Mesendoderm (in vitro differentiated cells): ENCODE results near the gene MYO10.

Experiments
- DNase-seq: peaks from one replicate; pipeline ENCODE4 v3.0.0; 2013
- H2AK5ac ChIP-seq: 2 replicates; pipeline ENCODE4 v1.6.1; 2013; ENCODE audit warnings: low read length, inconsistent platforms
- H2BK120ac ChIP-seq: 2 replicates; pipeline ENCODE4 v1.6.1; 2013; ENCODE audit warnings: low read depth, mild to moderate bottlenecking, low read length, moderate library complexity, mixed read lengths
- H2BK15ac ChIP-seq: replicated peaks from 2 replicates; pipeline ENCODE4 v1.6.1; 2013; ENCODE audit warnings: low read depth, mild to moderate bottlenecking, moderate library complexity
- H2BK5ac ChIP-seq: 2 replicates; pipeline ENCODE4 v1.6.1; 2013; ENCODE audit warnings: low read length, inconsistent platforms
- H3K18ac ChIP-seq: 2 replicates; pipeline ENCODE4 v1.6.1; 2013; ENCODE audit warnings: mild to moderate bottlenecking, low read length, mixed read lengths
- H3K23ac ChIP-seq: one replicate; pipeline ENCODE4 v1.6.1; 2013; ENCODE audit warnings: low read length
- H3K27ac ChIP-seq: 2 replicates; pipeline ENCODE4 v1.5.1; 2013; ENCODE audit warnings: low read depth, mild to moderate bottlenecking, inconsistent platforms, low read length, moderate library complexity
- H3K27me3 ChIP-seq: 2 replicates; pipeline ENCODE4 v1.6.1; 2013; ENCODE audit warnings: low read length, control low read depth, mild to moderate bottlenecking, inconsistent platforms; ENCODE audit not compliant: insufficient read depth, poor library complexity
- H3K36me3 ChIP-seq: 2 replicates; pipeline ENCODE4 v1.6.1; 2013; ENCODE audit warnings: low read length, inconsistent platforms; ENCODE audit not compliant: control insufficient read depth, insufficient read depth
- H3K4ac ChIP-seq: one replicate; pipeline ENCODE4 v1.6.1; 2013; ENCODE audit warnings: low read depth, mild to moderate bottlenecking, low read length, moderate library complexity
- H3K4me1 ChIP-seq: 2 replicates; pipeline ENCODE4 v1.6.1; 2013; ENCODE audit warnings: low read depth, low read length, inconsistent platforms; ENCODE audit not compliant: control insufficient read depth
- H3K4me2 ChIP-seq: 2 replicates; pipeline ENCODE4 v1.6.1; 2013; ENCODE audit warnings: low read length
- H3K4me3 ChIP-seq: 2 replicates; pipeline ENCODE4 v1.5.1; 2013; ENCODE audit warnings: mild to moderate bottlenecking, low read length
- H3K56ac ChIP-seq: one replicate; pipeline ENCODE4 v1.6.1; 2013; ENCODE audit warnings: low read length
- H3K79me1 ChIP-seq: 2 replicates; pipeline ENCODE4 v1.6.1; 2013; ENCODE audit warnings: low read length, inconsistent platforms
- H3K79me2 ChIP-seq: 2 replicates; pipeline ENCODE4 v1.6.1; 2013; ENCODE audit warnings: mild to moderate bottlenecking, low read length; ENCODE audit not compliant: control insufficient read depth, insufficient read depth
- H3K9ac ChIP-seq: 2 replicates; pipeline ENCODE4 v1.6.1; 2013; ENCODE audit warnings: low read length, inconsistent platforms
- H4K5ac ChIP-seq: one replicate; pipeline ENCODE4 v1.6.1; 2013; ENCODE audit warnings: low read length
- H4K8ac ChIP-seq: one replicate; pipeline ENCODE4 v1.6.1; 2013; ENCODE audit warnings: low read depth, mild to moderate bottlenecking, control low read depth, low read length, moderate library complexity
- WGBS: extraction: QIAGEN DNeasy Blood & Tissue Kit; methylation state at CpG from one replicate; pipeline ENCODE4 v1.1.7; 2013; ENCODE audit warnings: low lambda C conversion rate, missing lambda C conversion rate; ENCODE audit not compliant: insufficient coverage; ENCODE audit errors: extremely low coverage; 5-methylcytosine and 5-hydroxymethylcytosine counted together

Gene MYO10

DNA sequence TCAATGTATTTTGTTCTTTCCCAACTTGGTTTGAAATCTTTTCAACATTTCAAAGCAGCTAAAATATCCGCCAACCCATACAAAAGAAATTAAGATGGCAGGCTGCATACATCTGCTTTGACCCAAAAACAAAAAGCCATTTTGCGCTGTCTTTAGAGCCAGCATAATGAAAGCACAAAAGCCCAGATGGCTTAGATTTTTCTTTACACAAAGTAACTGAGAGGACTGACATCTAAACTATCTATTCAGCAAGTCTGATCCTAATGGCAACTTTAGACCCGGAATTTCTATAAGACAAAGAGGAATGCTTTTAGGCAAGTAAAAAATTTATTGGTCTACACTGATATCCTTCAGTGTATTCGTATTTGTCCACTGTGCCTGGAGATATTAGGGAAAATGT lies 86.3 kb downstream of the MYO10 start:
- no peak overlapping the region for H2BK15ac ChIP-seq
- H3K4me2 ChIP-seq: no peak overlapping the region
- H3K79me2 ChIP-seq: no peaks in the 10 kb centered on the region
- H3K23ac ChIP-seq: no peak overlapping the region
- H3K56ac ChIP-seq: no peak overlapping the region
- no peak overlapping the region for H3K27ac ChIP-seq
- no peak overlapping the region for H3K9ac ChIP-seq
- DNase-seq: no peak
- H2AK5ac ChIP-seq: no peak overlapping the region
- H3K4me1 ChIP-seq: peaks cover 8% of the 10 kb centered on the region
- no peak overlapping the region for H3K4ac ChIP-seq
- H3K36me3 ChIP-seq: no peaks in the 10 kb centered on the region
- no peak overlapping the region for H2BK120ac ChIP-seq
- H4K5ac ChIP-seq: no peak overlapping the region
- no peak overlapping the region for H2BK5ac ChIP-seq
- no peak overlapping the region for H4K8ac ChIP-seq
- no CpG with 5 or more reads among the region's 4 CpGs for WGBS
- no peak overlapping the region for H3K18ac ChIP-seq
- no peak overlapping the region for H3K4me3 ChIP-seq
- H3K27me3 ChIP-seq: no peaks in the 10 kb centered on the region
- H3K79me1 ChIP-seq: peaks cover 2% of the 10 kb centered on the region

- no peaks in the 10 kb centered on the region for H3K79me2 ChIP-seq
- no peak overlapping the region for H4K8ac ChIP-seq
- WGBS: no CpG with 5 or more reads among the region's 3 CpGs
- H2BK15ac ChIP-seq: no peak overlapping the region
- no peak overlapping the region for H2BK5ac ChIP-seq
- H4K5ac ChIP-seq: no peak overlapping the region
- H3K4me3 ChIP-seq: no peak overlapping the region
- peaks cover 8% of the 10 kb centered on the region for H3K4me1 ChIP-seq
- H3K27me3 ChIP-seq: no peaks in the 10 kb centered on the region
- H3K27ac ChIP-seq: no peak overlapping the region
- DNase-seq: no peak
- H3K4ac ChIP-seq: no peak overlapping the region
- peaks cover 2% of the 10 kb centered on the region for H3K79me1 ChIP-seq
- no peak overlapping the region for H3K4me2 ChIP-seq
- H3K56ac ChIP-seq: no peak overlapping the region
- H3K36me3 ChIP-seq: no peaks in the 10 kb centered on the region
- no peak overlapping the region for H3K18ac ChIP-seq
- no peak overlapping the region for H3K9ac ChIP-seq
- H3K23ac ChIP-seq: no peak overlapping the region
- no peak overlapping the region for H2AK5ac ChIP-seq
- no peak overlapping the region for H2BK120ac ChIP-seq
Measured at GRCh38 chr5:16849181-16849580, 86.9 kb downstream of the MYO10 start.

GRCh38 chr5:16844952-16845351 lies 91.1 kb downstream of the MYO10 start:
- no peak overlapping the region for H2AK5ac ChIP-seq
- no CpG with 5 or more reads among the region's 3 CpGs for WGBS

GRCh38 chr5:16842896-16843295 lies 93.2 kb downstream of the MYO10 start:
- no peak overlapping the region for H2BK120ac ChIP-seq
- no peaks in the 10 kb centered on the region for H3K79me2 ChIP-seq
- no peak overlapping the region for H3K4me3 ChIP-seq
- no peak overlapping the region for H3K9ac ChIP-seq
- H3K23ac ChIP-seq: no peak overlapping the region
- no peak overlapping the region for H2BK5ac ChIP-seq
- H3K27me3 ChIP-seq: no peaks in the 10 kb centered on the region
- H3K4ac ChIP-seq: no peak overlapping the region
- no peak for DNase-seq
- no peak overlapping the region for H2BK15ac ChIP-seq
- H3K56ac ChIP-seq: no peak overlapping the region
- H2AK5ac ChIP-seq: no peak overlapping the region
- no peaks in the 10 kb centered on the region for H3K36me3 ChIP-seq
- no peak overlapping the region for H3K4me2 ChIP-seq
- H4K8ac ChIP-seq: no peak overlapping the region
- no peak overlapping the region for H4K5ac ChIP-seq
- WGBS: no CpG with 5 or more reads among the region's 8 CpGs
- no peak overlapping the region for H3K18ac ChIP-seq
- peaks cover 2% of the 10 kb centered on the region for H3K79me1 ChIP-seq
- no peak overlapping the region for H3K27ac ChIP-seq
- H3K4me1 ChIP-seq: no peaks in the 10 kb centered on the region

More at GRCh38 chr5:16844952-16845351, 91.1 kb downstream of the MYO10 start:
- Histone ChIP-seq H4K8ac (no peak overlapping the region), H3K79me2 (no peaks in the 10 kb centered on the region), H4K5ac (no peak overlapping the region), H2BK120ac (no peak overlapping the region), H3K18ac (no peak overlapping the region), H3K4me1 (no peaks in the 10 kb centered on the region), H3K27me3 (no peaks in the 10 kb centered on the region), H3K9ac (no peak overlapping the region), H3K4me2 (no peak overlapping the region), H3K27ac (no peak overlapping the region), H3K23ac (no peak overlapping the region), H2BK5ac (no peak overlapping the region), H3K4me3 (no peak overlapping the region), H2BK15ac (no peak overlapping the region), H3K4ac (no peak overlapping the region), H3K56ac (no peak overlapping the region), H3K36me3 (no peaks in the 10 kb centered on the region), H3K79me1 (peaks cover 2% of the 10 kb centered on the region)
- no peak for DNase-seq

- Histone ChIP-seq H4K5ac (no peak overlapping the region), H4K8ac (no peak overlapping the region), H3K23ac (no peak overlapping the region), H3K4me1 (peaks cover under 1% of the 10 kb centered on the region), H2BK5ac (no peak overlapping the region), H3K4me2 (no peak overlapping the region), H3K18ac (no peak overlapping the region), H3K79me1 (peaks cover 2% of the 10 kb centered on the region), H3K56ac (no peak overlapping the region), H3K4me3 (no peak overlapping the region), H3K27ac (no peak overlapping the region), H3K79me2 (no peaks in the 10 kb centered on the region), H2AK5ac (no peak overlapping the region), H3K27me3 (no peaks in the 10 kb centered on the region), H3K9ac (no peak overlapping the region), H2BK15ac (no peak overlapping the region), H2BK120ac (no peak overlapping the region), H3K36me3 (no peaks in the 10 kb centered on the region), H3K4ac (no peak overlapping the region)
- WGBS: no CpG with 5 or more reads among the region's 7 CpGs
- DNase-seq: no peak
Measured at GRCh38 chr5:16841416-16841815, 94.7 kb downstream of the MYO10 start.

GRCh38 chr5:16837305-16837704 lies 98.8 kb downstream of the MYO10 start:
- H3K56ac ChIP-seq: no peak overlapping the region
- no peak overlapping the region for H3K4me2 ChIP-seq
- H2BK5ac ChIP-seq: no peak overlapping the region
- H3K18ac ChIP-seq: no peak overlapping the region
- H3K27ac ChIP-seq: no peak overlapping the region
- DNase-seq: no peak
- H4K5ac ChIP-seq: no peak overlapping the region
- H3K4me3 ChIP-seq: no peak overlapping the region
- H2AK5ac ChIP-seq: no peak overlapping the region
- H3K79me2 ChIP-seq: no peaks in the 10 kb centered on the region
- peaks cover 2% of the 10 kb centered on the region for H3K4me1 ChIP-seq
- H3K4ac ChIP-seq: no peak overlapping the region
- no peaks in the 10 kb centered on the region for H3K36me3 ChIP-seq
- no peaks in the 10 kb centered on the region for H3K79me1 ChIP-seq
- H3K23ac ChIP-seq: no peak overlapping the region
- H4K8ac ChIP-seq: no peak overlapping the region
- no peak overlapping the region for H2BK120ac ChIP-seq
- WGBS: no CpG with 5 or more reads among the region's 3 CpGs
- H2BK15ac ChIP-seq: no peak overlapping the region
- no peaks in the 10 kb centered on the region for H3K27me3 ChIP-seq
- no peak overlapping the region for H3K9ac ChIP-seq
